ENCODE measurements around the gene TBL1XR1.

DNA sequence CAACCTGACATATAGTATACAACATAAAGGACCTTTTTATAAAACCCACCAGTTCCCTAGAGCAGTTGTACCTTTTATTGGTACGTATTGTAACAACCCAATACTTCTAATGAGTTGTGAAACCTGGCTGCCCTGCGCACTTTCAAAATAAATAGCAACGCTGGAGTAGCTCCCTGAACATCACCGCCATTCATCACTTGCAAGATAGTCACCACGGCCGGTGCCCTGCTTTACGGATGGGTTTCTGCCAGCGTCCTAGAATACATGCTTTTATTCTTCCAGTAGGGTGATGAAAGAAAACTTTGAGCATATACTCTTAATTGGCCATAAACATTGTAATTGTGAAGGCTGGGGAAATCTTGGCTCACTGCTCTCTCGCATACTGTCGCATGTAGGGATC is 220.7 kb downstream of the TBL1XR1 start:
- TF ChIP-seq, protein P1, sequence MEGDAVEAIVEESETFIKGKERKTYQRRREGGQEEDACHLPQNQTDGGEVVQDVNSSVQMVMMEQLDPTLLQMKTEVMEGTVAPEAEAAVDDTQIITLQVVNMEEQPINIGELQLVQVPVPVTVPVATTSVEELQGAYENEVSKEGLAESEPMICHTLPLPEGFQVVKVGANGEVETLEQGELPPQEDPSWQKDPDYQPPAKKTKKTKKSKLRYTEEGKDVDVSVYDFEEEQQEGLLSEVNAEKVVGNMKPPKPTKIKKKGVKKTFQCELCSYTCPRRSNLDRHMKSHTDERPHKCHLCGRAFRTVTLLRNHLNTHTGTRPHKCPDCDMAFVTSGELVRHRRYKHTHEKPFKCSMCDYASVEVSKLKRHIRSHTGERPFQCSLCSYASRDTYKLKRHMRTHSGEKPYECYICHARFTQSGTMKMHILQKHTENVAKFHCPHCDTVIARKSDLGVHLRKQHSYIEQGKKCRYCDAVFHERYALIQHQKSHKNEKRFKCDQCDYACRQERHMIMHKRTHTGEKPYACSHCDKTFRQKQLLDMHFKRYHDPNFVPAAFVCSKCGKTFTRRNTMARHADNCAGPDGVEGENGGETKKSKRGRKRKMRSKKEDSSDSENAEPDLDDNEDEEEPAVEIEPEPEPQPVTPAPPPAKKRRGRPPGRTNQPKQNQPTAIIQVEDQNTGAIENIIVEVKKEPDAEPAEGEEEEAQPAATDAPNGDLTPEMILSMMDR (IDR thresholded peaks at IDR 0.05) = no peak
- no peak for TF ChIP-seq POLR2AphosphoS5 (IDR thresholded peaks at IDR 0.05)
